Right lobe of liver (tissue), 6 donors: ENCODE results near the gene RNF150. TPM values are rescaled to one million over a fixed set of nuclear protein-coding genes. Genes with fewer than 3 reads are reported as not detected.

Source experiments
- ATAC-seq, 4 donors: fragments of 200-7000 bp; cut with Tn5 transposase; one replicate each; pipeline ENCODE4 v1.9.1; 2020; ENCODE audit warnings: mild to moderate bottlenecking in 4 of 4, moderate library complexity in 4 of 4
- DNase-seq, 3 donors: peaks; one replicate each; pipeline ENCODE4 v3.0.0-alpha.2; 2020
- H3K27ac ChIP-seq, 3 donors: fragments of 200-600 bp; one replicate each; pipeline ENCODE4 v1.8.0; 2022
- H3K27me3 ChIP-seq, 2 donors: fragments of 200-600 bp; one replicate each; pipeline ENCODE4 v1.8.0; 2022
- H3K36me3 ChIP-seq, 4 donors: fragments of 200-600 bp; sonication (generic) in 1 of 4; one replicate each; pipeline versions ENCODE4 v1.5.1 to v1.8.0; 2017 to 2022; ENCODE audit warnings: control low read depth in 1 of 4
- H3K4me1 ChIP-seq, 4 donors: fragments of 200-600 bp; sonication (generic) in 1 of 4; one replicate each; pipeline versions ENCODE4 v1.5.1 to v1.8.0; 2017 to 2022; ENCODE audit warnings: control low read depth in 1 of 4
- H3K4me3 ChIP-seq, 3 donors: fragments of 200-600 bp; one replicate each; pipeline ENCODE4 v1.8.0; 2022
- H3K9me3 ChIP-seq, 4 donors: fragments of 200-600 bp; sonication (generic) in 1 of 4; one replicate each; pipeline versions ENCODE4 v1.5.1 to v1.8.0; 2017 to 2022; ENCODE audit warnings: control low read depth in 1 of 4
- CTCF ChIP-seq, 4 donors: fragments of 200-600 bp in 3 of 4; fragments of 450-650 bp in 1 of 4; IDR thresholded peaks; one replicate each; pipeline versions ENCODE4 v1.5.1 to v1.8.0; 2016 to 2022; ENCODE audit warnings: antibody characterized with exemption in 4 of 4, mild to moderate bottlenecking in 2 of 4
- POLR2A ChIP-seq: fragments of 450-650 bp; IDR thresholded peaks from one replicate; pipeline ENCODE4 v1.6.1; 2017; ENCODE audit warnings: antibody characterized with exemption, mild to moderate bottlenecking
- WGBS: methylation state at CpG from one replicate; pipeline ENCODE4 v1.1.6; 2018; ENCODE audit warnings: low coverage, low lambda C conversion rate; ENCODE audit not compliant: insufficient coverage; ENCODE audit errors: missing lambda C conversion rate; 5-methylcytosine and 5-hydroxymethylcytosine counted together
- intact Hi-C, 2 donors: fragments of 100-400 bp; cut with DNase I; formaldehyde crosslinking; loops; one replicate each; pipeline versions ENCODE4 v1.11.2 to v1.14.1; 2022
- total RNA-seq, 6 experiments: library from RNA; depleted of rRNA in 2 of 6; stranded (reverse); fragments of >200 nt in 2 of 6; fragmentation: NEBNext Ultra II Directional in 3 of 6; extraction: Animal tissue kit (Norgen Biotek cat#: 25700) in 3 of 6; gene quantifications; one replicate each; pipeline versions ENCODE4 v1.1.0 to v1.2.4, GENCODE V29; 2016 to 2023
- donor health status: DM: no; HTN: yes; CAD: no.
- donor health status: DM: no; HTN: no; CAD: no.
- donor health status: DM: no; HTN: no; CAD: no.
- donor health status: DM: no; HTN: yes; CAD: no.
- donor health status: DM: no; HTN: yes; CAD: no.

The RNF150 gene
- total RNA-seq, 6 experiments from 2014 or later, result 1.2 to 1.8 (median 1.5) TPM

GRCh38 chr4:141098163-141098562 is 35.1 kb downstream of the RNF150 start:
- no peak overlapping the region for H3K27ac ChIP-seq
- H3K4me3 ChIP-seq, result no peak overlapping the region
- no peaks in the 10 kb centered on the region for H3K4me1 ChIP-seq
- DNase-seq, result no peak
- H3K9me3 ChIP-seq, result no peaks in the 10 kb centered on the region
- no peak for TF ChIP-seq CTCF (IDR thresholded peaks at IDR 0.05)
- no peak for TF ChIP-seq POLR2A
- intact Hi-C loops, result no loop called here
- ATAC-seq, result no peak
- H3K36me3 ChIP-seq, result no peaks in the 10 kb centered on the region
- no peaks in the 10 kb centered on the region for H3K27me3 ChIP-seq
- 96% methylated on average over 3 of the region's 3 CpGs for WGBS

GRCh38 chr4:141090473-141090872 is 42.8 kb downstream of the RNF150 start:
- H3K4me3 ChIP-seq, result no peak overlapping the region
- WGBS, result 26% methylated on average over 3 of the region's 3 CpGs
- DNase-seq (no peak), ATAC-seq (no peak)
- H3K4me1 ChIP-seq, result no peaks in the 10 kb centered on the region
- H3K9me3 ChIP-seq, result no peaks in the 10 kb centered on the region
- no peaks in the 10 kb centered on the region for H3K36me3 ChIP-seq
- no peak for TF ChIP-seq POLR2A
- no peak for TF ChIP-seq CTCF (IDR thresholded peaks at IDR 0.05)
- intact Hi-C loops, result no loop called here
- H3K27me3 ChIP-seq, result no peaks in the 10 kb centered on the region
- no peak overlapping the region for H3K27ac ChIP-seq

GRCh38 chr4:141081921-141082395 is 51.3 kb downstream of the RNF150 start:
- no peak for DNase-seq
- no peak for ATAC-seq
- no peak for TF ChIP-seq POLR2A
- no peak for TF ChIP-seq CTCF (IDR thresholded peaks at IDR 0.05)
- Histone ChIP-seq H3K9me3 (no peaks in the 10 kb centered on the region), H3K27ac (no peak overlapping the region), H3K36me3 (no peaks in the 10 kb centered on the region), H3K4me3 (no peak overlapping the region), H3K27me3 (no peaks in the 10 kb centered on the region), H3K4me1 (no peaks in the 10 kb centered on the region)
- intact Hi-C loops, result no loop called here
- 66% methylated on average over 9 of the region's 9 CpGs for WGBS

GRCh38 chr4:141080668-141081067 is 52.6 kb downstream of the RNF150 start:
- 67% methylated on average over 7 of the region's 8 CpGs for WGBS
- Histone ChIP-seq H3K4me3 (no peak overlapping the region), H3K9me3 (no peaks in the 10 kb centered on the region), H3K36me3 (no peaks in the 10 kb centered on the region), H3K27me3 (no peaks in the 10 kb centered on the region), H3K4me1 (no peaks in the 10 kb centered on the region), H3K27ac (no peak overlapping the region)
- intact Hi-C loops, result no loop called here
- DNase-seq (no peak), ATAC-seq (no peak)
- TF ChIP-seq POLR2A (no peak), CTCF (IDR thresholded peaks at IDR 0.05) (no peak)

GRCh38 chr4:141079393-141079930 is 53.8 kb downstream of the RNF150 start:
- no peaks in the 10 kb centered on the region for H3K36me3 ChIP-seq
- WGBS, result 58% methylated on average over 3 of the region's 3 CpGs
- no peak for ATAC-seq
- H3K27ac ChIP-seq, result no peak overlapping the region
- no peak for DNase-seq
- intact Hi-C loops, result no loop called here
- no peaks in the 10 kb centered on the region for H3K27me3 ChIP-seq
- no peaks in the 10 kb centered on the region for H3K9me3 ChIP-seq
- TF ChIP-seq POLR2A (no peak), CTCF (IDR thresholded peaks at IDR 0.05) (no peak)
- H3K4me1 ChIP-seq, result no peaks in the 10 kb centered on the region
- no peak overlapping the region for H3K4me3 ChIP-seq
